ENCODE results near the gene SLC24A5.
A peak's percentile ranks its signal among the peaks of the same experiment; 100 is the strongest.

The SLC24A5 gene

DNA sequence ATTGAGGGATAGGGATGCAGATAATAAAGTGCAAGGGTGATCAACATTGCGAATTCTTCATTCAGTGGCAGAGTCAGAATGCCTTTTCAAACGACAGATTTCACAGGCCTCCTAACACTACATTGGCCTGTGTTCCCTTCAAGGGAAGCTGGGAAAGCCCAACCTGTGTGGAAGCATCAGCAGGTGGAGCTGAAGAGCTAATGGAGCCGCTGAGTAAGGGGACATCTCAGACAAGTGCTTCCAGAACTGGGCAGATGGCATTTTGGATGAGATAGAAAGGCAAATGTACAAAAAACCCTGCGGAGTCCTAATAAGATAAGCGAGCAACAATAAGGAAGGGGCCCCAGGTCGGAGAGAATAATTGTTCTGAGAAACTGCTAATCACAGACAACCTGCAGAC is 8.5 kb upstream of the SLC24A5 start:
- no peak for DNase-seq (ENCODE audit: low read depth in 2 of 2)

DNA sequence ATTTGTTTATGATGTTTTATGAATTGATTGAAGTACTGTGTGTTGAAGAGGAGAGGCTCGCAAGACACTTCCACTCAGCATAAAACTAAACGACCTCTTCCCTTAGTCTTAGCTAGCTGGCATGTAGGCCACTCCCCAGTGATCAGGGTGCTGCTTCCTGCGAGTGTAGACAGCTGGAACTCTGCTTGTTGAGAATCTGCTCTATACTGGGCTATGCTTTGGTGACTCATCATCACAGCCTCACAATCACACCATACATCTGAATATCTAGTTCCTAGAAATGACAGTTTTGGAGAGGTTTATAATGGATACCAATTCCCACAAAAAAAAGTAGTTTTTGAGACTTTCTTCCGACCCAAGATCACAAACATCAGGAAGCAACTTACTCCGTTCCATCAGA is 1.5 kb upstream of the SLC24A5 start:
- DNase-seq (ENCODE audit: low read depth in 2 of 2), result no peak

DNA sequence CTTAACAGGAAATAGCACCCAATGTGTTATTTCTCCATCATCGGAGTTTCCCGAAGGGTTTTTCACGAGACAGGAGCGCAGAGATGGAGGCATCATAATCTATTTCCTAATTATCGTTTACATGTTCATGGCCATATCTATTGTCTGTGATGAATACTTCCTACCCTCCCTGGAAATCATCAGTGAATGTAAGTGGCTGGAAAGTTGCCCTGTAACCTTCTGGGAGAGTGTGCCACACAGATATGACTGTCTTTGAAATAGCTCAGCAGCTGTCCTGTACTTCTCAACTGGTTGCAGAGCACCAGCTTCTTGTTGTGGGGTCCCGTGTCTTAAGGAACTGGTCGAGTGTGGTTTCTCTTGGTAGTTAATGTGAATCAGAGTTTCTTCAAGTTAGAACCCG is 1.1 kb downstream of the SLC24A5 start:
- DNase-seq (ENCODE audit: low read depth in 2 of 2), result no peak

DNA sequence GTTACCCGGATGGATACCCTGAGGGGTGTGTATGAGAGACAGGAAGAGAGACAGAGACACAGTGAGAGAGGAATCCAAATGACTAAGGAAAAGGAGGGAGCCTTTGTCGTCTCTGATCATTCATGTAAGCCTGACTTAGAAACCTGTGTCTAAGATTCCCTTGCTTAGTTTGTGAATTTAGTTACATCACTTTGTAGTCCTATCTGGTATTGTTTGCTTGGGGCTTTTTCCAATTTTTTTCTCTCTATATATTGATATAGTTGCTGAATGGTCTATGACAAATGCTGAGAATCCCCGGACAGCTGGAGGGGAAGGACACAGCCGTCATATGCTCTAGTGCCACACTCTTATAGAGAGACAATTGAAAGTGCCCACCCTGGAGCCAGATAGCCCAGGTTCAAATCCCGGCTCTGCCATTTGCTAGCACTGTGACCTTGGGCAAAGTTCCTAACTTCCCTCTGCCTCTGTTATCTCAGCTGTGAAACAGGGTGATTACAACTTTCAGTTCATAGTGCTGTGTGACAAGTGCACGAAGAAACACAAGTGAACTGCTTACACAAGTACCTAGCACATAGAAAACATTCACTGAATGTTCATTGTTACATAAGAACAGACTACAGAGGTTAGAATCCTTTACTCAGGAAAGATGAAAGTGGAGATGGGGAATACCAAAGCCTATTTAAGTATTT is 6.0 kb downstream of the SLC24A5 start:
- DNase-seq (ENCODE audit: low read depth in 2 of 2), result no peak

DNA sequence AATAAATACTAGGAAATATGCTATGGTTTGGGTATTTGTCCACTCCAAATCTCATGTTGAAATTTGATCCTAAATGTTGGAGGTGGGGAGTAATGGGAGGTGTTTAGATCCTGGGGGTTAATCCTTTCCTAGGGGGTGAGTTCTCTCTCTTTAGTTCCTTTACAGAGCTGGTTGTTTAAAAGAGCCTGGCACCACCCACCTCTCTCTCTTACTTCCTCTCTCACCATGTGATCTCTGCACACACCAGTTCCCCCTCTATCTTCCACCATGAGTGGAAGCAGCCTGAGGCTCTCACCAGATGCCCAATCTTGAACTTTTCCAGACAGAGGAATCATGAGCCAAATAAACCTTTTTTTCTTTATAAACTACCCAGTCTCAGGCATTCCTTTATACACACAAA is 10.5 kb downstream of the SLC24A5 start:
- DNase-seq (ENCODE audit: low read depth in 2 of 2), result no peak

DNA sequence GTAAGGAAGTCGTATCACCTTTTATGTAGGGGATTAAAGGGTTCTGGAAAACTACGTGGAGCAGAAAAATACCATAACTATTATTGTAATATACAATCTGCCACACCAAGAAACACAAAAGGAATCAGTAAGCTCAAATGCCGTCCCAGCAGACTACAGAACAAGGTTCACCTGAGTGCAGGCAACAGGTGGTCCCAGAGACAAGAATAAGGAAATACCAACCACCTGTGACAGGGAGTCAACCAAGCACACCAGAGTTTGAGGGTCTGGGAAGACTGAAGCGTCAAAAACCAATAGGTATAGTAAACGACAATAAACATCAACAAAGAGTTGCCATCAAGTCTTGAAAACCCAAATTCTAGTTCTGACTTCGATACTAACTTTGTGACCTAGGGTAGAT is 12.1 kb downstream of the SLC24A5 start:
- DNase-seq (ENCODE audit: low read depth in 2 of 2), result no peak

DNA sequence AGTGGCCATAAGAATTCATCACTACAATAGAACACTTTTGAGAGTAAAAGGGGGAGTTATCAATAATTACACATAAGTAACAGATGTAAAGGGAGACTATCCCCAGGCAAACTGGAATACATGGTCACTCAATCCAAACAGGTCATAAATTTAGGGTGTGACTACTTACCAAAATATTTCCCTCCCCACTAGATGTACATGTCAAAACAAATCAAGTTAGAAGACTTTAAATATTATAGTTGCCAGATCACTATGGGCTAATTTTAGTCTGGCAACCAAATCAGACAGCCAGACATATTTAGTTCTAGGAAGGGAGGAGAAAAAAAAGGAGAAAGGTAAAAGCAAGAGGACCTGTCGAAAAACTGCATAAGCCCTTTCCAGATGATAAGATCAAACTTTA is 23.1 kb downstream of the SLC24A5 start:
- DNase-seq (ENCODE audit: low read depth in 2 of 2), result no peak

DNA sequence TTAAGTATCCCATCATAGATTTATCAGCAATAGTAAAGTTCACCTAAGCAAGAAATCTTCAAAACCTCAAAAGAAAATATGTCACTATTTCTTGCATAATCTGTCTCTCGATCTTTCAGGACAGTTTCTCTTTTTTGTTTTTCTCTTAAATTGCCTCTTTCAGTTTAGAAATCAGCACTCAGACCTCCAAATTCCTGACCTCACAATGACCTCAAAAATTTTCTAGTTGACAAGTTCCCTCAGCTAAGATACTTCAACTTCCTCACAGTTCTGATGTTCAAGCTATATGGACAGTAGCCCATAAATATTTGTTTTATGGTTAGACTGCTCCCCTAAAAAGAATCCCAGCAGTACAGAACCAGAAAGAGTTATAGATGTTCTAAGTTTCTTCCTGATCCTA is 24.1 kb downstream of the SLC24A5 start:
- DNase-seq (ENCODE audit: low read depth in 2 of 2), result no peak

DNA sequence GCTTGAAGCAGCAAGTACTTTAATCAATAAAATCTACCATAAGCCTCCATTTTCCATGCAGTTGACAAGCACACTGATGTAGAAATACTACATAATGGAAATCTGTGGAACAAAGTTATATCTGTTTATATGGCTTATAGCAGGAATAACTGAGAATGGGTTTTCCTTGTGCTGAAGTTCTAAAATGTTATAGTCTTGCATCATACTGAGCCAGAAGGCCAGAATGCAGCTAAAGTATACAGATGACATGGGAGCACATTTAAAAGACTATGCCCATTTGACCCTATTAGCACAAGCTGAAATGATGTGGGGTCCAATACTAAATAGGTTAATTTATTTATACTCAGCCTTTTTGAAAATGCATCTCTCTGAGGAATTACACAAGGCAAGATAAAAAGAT is 25.1 kb downstream of the SLC24A5 start:
- DNase-seq (ENCODE audit: low read depth in 2 of 2), result no peak

DNA sequence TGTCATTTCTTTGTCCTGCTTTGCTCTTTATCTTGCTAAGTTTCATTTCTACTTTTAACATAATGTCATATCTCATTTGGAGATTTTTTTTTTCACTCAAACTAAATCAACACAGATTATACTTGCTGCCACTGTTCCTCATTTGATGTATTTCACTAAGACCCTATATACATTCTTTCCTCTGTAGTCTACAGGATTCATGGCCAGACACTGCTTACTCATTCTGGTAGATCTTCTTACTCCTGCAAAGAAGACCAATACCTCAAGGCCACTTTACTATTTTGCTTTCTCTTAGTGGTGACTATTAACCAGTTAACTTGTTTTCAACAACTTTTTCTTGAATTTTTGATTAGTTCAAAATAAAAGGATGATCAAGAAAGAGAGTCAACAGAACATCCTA is 26.6 kb downstream of the SLC24A5 start:
- DNase-seq (ENCODE audit: low read depth in 2 of 2), result no peak

DNA sequence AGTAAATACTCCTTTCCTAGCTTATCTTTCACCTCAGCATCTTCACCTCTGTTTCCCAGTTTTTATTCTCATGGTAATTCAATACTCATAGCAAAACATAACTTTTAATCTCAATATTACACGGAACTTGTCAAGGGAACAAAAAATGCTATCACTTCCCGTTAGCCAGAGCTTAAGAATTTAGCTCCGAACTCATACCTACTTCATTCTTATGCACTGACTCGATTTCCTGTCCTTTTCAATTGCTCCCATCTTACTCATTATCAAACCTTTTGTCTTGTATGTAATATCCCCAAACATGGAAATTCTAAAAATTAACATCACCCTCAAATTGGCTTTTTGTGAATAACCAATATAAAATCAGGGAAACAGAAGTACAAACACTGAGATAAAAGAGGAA is 29.1 kb downstream of the SLC24A5 start:
- no peak for DNase-seq (ENCODE audit: low read depth in 2 of 2)

DNA sequence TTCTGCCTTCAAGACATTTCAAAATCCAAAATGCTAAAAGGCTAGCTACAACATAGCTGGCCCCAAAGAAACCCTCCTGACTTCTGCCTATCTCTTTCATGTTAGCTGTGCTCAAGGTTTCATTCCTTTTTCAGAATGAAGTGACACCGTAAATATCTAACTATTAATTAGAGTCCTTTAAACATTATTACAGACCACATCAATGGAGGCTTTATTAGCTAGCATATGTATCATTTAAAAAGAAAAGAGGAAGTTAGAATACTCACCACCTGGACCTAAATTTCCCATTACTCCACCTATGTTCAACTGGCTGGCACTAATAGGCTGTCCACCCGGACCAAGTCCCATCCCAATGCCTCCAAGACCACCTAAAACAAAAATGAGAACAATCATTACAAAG is 32.7 kb downstream of the SLC24A5 start:
- DNase-seq (ENCODE audit: low read depth in 2 of 2), result no peak

DNA sequence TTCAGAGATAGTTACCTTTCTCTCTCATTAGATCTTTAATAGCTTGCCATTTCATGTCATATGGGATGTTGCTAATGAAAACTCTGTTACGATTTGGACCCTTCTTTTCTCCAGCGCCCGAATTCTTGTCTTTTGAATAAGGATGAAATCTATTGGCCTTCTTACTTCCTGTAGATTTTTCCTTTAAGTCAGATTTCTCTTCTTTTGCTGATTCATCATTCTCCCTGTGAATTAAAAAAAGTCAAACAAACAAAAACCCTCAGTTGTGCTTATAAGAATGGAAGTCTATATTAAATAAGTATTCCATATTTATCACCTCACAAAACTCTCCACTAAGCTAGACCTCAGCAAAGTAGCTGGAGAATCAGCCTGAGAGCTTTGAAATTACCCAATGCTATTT is 47.8 kb downstream of the SLC24A5 start:
- DNase-seq (ENCODE audit: low read depth in 2 of 2), result no peak

DNA sequence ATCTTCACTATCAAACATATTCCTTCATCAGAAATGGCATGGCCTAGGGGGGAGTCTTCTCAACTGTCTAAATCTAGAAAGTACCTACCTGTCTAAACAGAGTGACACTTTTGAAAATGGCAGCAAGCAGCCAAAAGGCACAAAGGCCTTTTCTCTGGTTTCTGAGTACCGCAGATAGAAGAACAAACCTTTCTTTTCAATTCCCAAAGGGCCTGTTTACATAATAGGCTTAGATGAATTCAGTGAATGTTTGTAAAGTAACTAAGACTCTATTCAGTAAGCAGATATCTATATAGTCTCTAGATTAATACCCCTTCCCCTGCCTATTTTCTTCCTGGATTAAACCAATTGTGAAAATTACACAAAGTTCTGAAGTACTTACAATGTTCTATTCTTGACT is 50.2 kb downstream of the SLC24A5 start:
- DNase-seq (ENCODE audit: low read depth in 2 of 2), result no peak

DNA sequence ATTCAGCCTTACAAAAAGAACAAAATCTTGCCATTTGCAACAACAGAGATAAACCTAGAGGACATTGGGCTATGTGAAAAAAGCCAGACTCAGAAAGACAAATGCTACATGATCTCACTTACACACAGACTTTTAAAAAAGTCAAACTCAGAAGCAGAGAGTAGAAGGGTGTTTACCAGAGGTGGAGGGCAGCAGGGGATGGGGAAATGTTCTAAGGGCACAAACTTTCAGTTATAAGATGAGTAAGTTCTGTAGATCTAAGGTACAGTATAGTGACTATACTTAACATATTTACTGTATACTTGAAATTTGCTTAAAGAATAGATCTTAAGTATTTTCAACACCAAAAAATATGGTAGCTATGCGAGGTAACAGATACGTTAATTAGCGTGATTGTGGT is 54.3 kb downstream of the SLC24A5 start:
- DNase-seq (ENCODE audit: low read depth in 2 of 2), result no peak

DNA sequence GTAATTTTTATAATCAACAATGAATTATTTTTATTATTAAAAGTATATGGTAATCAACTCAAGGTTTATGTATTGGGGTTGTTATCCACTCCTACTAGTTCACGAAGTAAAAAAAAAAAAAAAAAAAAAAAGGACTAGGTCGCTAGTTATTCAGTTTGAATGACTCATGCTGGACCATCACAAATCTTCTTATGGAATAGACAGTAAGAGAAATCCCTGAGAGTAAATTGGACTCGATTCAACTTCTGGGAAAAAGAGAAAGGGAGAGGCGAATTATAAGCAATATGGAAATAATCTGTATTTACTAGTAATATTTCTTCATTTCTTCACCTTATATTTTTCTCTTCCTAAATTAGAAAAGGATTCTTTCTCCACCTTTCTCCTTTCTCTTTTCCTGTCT is 55.3 kb downstream of the SLC24A5 start:
- DNase-seq (ENCODE audit: low read depth in 2 of 2), result no peak

DNA sequence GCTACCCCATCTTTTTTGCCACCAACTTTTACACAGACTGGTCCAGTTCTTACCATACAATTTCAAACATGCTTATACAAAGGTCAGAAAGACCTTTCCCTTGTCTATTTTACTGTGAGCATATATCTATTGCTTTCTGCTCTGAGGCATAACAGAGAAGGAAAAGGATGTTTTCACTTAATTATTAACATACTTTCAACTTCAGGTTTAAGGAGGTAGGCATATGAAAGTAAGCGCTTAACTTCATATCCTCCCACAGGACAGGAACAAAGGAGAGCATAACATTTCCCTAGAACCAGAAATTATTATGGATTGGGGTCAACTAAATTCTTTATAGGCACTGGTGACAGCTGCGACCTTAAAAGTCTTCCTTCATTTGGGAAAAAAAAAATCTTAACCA is 56.2 kb downstream of the SLC24A5 start:
- DNase-seq (ENCODE audit: low read depth in 2 of 2), result no peak

DNA sequence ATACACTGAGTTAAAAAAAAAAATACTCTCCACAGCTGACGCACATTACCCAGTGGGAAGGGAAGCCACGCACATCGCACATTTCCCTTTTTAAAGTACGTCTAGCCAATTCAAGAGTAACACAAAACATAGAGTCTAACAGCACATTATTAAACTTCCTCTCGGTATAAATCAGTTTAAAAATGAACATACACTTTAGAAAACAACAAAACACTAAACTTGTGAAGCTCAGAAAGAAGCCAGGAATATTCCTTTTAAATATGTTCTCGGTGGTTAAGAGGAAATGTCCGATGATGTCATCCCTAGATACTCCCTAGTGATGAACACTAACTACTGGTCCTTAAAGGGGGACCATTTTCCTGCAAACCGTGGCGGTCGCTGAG is 56.6 kb downstream of the SLC24A5 start:
- no peak for DNase-seq (ENCODE audit: low read depth in 2 of 2)

DNA sequence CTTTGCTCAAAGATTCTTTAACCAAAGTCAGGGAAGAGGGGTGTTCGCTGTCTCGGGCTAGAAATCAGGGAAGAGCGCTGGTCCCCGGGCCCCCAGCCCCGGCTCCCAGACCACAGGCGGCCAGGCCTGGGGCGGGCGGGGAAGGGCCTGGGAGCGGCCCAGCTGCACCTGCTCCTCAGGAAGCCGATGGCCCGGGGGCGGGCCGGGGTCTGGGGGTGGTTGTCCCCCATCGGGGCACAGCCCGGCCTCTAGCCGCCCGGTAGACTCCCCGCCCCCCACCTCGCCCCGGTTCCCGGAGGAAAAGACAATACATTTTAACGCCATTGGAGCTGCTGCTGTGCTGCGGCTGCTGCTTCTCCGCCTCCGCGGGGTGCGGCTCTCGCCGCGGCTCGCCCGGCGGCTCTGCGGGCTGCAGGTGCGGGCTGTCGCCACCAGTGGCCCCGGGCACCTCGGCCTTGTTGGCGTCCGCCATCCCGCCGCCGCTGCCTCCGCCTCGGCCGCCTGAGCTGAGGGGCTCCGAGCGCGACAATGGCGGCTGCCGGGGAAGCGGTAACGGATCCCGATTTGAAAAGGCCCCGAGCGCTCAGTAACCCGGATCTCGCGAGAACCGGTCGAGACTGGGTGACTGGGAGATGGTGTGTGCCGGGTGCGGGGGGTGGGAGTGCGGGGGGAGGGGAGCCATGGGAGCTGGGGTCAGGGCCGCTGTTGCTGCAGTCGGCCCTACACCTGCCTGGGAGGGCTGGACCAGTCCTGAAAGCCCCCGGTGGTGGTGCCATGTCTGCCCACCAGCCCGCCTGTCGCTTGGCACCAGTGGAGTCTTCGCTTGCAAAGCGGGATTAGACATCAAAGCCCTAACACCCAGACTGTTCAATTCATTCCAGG is 57.2 kb downstream of the SLC24A5 start, which contains the start of gene MYEF2:
TSS of gene MYEF2 (minus strand) at position 530 of the 882 bp plus-strand sequence. CDS start at position 472, 58 bp downstream.
- DNase-seq (ENCODE audit: low read depth in 2 of 2), result peak; percentile 35 to 50

DNA sequence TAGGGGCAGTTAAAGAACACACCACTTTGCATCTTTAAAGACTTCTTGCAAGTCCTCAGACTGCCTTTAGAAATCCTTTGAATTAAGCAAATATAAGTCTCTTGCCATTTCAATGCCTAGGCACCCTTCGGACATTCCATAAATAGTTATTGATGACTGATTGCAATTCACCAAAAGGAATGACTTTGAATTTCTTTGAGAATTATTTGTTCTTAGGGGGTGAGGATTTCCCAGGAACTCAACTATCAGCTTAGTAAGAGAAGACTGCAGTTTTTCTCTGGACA is 57.8 kb downstream of the SLC24A5 start:
- DNase-seq (ENCODE audit: low read depth in 2 of 2), result no peak

DNA sequence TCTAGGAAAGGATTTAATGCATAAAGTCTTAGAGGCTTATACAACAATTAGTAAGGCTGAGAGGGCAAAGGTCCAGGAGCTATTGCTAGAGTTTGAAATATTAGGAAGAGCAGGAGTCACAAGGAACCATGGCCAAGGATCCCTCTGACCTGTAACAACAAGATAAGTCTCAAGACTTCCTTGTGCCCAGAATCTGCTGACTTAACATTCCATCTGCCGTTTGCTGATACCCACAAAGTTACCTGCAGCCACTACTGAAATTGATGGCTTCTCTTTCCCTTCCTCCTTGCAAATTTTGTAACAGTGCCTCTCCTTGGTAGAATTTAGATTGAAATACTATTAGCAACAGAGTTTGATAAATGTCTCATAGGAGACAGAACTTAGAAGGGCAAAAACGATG is 62.0 kb downstream of the SLC24A5 start:
- no peak for DNase-seq (ENCODE audit: low read depth in 2 of 2)

DNA sequence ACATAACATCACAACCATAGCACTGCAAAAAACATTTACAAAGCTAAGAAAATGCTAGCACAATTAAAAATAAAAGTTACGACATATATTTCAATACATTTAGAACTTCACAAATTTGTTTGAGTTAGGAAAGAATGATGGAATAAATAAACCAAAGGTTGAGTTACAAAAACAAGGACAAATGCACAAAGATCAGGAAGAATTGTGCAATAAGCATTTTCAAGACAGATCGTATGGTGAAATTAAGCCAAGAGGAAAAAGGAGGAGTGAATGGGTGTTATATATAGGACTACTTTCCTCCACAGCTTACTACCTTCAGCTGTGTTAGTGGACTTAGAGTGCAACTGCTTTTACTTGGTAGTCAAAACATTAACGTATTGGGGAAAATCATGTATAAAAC is 64.7 kb downstream of the SLC24A5 start:
- DNase-seq (ENCODE audit: low read depth in 2 of 2), result no peak

DNA sequence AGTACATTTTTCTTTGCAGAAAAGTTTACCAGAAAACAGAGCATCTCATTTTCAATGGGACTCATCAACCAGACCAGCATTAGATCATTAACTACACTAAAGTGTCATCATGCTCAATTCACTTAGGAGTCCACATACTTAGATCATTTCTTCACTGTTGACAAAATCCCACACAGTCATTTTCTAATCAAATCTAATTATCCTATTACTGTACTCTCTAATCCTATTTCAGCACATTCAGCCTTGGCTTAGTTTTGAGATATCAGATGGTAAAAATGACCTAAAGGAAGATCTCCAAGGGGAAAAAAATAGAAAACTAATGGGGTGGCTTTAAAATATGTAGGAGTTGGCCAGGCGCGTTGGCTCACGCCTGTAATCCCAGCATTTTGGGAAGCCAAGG is 65.5 kb downstream of the SLC24A5 start:
- DNase-seq (ENCODE audit: low read depth in 2 of 2), result no peak

Data from stimulated activated CD8-positive, alpha-beta memory T cell treated with anti-CD3 and anti-CD28 coated beads, Interleukin-15, amount 100 ng/mL, for 4 hours (primary cell).